ENCODE measurements around the gene SPEF1.
"Not testable (repeated sequence)": the region's sequence is repeated elsewhere in the genome, so short reads cannot be mapped to it uniquely, and the experiment has no call there.

Gene SPEF1

GRCh38 chr20:3781153-3781910 is at the start of gene SPEF1:
Gene SPEF1 (minus strand): TSS chr20:3781448. CDS start chr20:3781287, 161 bp downstream.
- DNase-seq: peak; percentile 77

GRCh38 chr20:3829891-3830290 is 48.6 kb upstream of the SPEF1 start:
- DNase-seq: not testable (repeated sequence)

- no peak for DNase-seq
Measured at GRCh38 chr20:3828798-3829197, 47.5 kb upstream of the SPEF1 start.

GRCh38 chr20:3826420-3826819 is 45.2 kb upstream of the SPEF1 start:
- DNase-seq: no peak

GRCh38 chr20:3825526-3825925 is 44.3 kb upstream of the SPEF1 start:
- no peak for DNase-seq

- DNase-seq: no peak
Measured at GRCh38 chr20:3823881-3824280, 42.6 kb upstream of the SPEF1 start.

GRCh38 chr20:3821996-3822395 is 40.7 kb upstream of the SPEF1 start:
- DNase-seq: no peak

- DNase-seq: no peak
Measured at GRCh38 chr20:3820901-3821727, 39.9 kb upstream of the SPEF1 start.

GRCh38 chr20:3820048-3820900 is 39.0 kb upstream of the SPEF1 start, which contains the start of gene AP5S1:
Gene AP5S1 (plus strand): TSS chr20:3820547. CDS start chr20:3822118, 1,571 bp downstream.
- DNase-seq: peak; percentile 97

GRCh38 chr20:3819411-3820047 is 38.3 kb upstream of the SPEF1 start:
- DNase-seq: no peak

GRCh38 chr20:3818155-3819151 is 37.2 kb upstream of the SPEF1 start:
- peak; percentile 36 for DNase-seq

GRCh38 chr20:3815703-3816315 is 34.6 kb upstream of the SPEF1 start:
- peak; percentile 56 for DNase-seq

- DNase-seq: no peak
Measured at GRCh38 chr20:3814928-3815495, 33.8 kb upstream of the SPEF1 start.

GRCh38 chr20:3813848-3814581 is 32.8 kb upstream of the SPEF1 start:
- no peak for DNase-seq

- DNase-seq: no peak
Measured at GRCh38 chr20:3812975-3813847, 32.0 kb upstream of the SPEF1 start.

GRCh38 chr20:3812259-3812681 is 31.0 kb upstream of the SPEF1 start:
- no peak for DNase-seq

- peak; percentile 96 for DNase-seq
Measured at GRCh38 chr20:3811467-3812258, 30.4 kb upstream of the SPEF1 start.

GRCh38 chr20:3808544-3808943 is 27.3 kb upstream of the SPEF1 start:
- no peak for DNase-seq

Data from activated CD4-positive, alpha-beta T cell treated with anti-CD3 and anti-CD28 coated beads, Interleukin-2, Interleukin-6, amounts not matched to agents 100 ng/mL and 50 ng/mL, durations not matched to agents 16 hours and 8 hours (primary cell).